H9 (cell line): Measurements from ENCODE around the gene MRPS30. TPM values are rescaled to one million over a fixed set of nuclear protein-coding genes. Genes with fewer than 3 reads are reported as not detected.

Experiments
- DNase-seq: peaks from one replicate; pipeline ENCODE4 v3.0.0-alpha.2; 2017
- H2AFZ ChIP-seq: one replicate; pipeline ENCODE4 v1.6.1; 2013; ENCODE audit warnings: mild to moderate bottlenecking, low read length, control low read depth, moderate library complexity
- H2AK5ac ChIP-seq: 2 replicates; pipeline ENCODE4 v1.6.1; 2013; ENCODE audit warnings: low read length, control low read depth, mixed read lengths; ENCODE audit not compliant: insufficient read length
- H2BK120ac ChIP-seq: one replicate; pipeline ENCODE4 v1.6.1; 2013; ENCODE audit warnings: low read depth, mild to moderate bottlenecking, low read length, control low read depth, inconsistent platforms; ENCODE audit not compliant: poor library complexity, severe bottlenecking
- H2BK12ac ChIP-seq: 2 replicates; pipeline ENCODE4 v1.6.1; 2013; ENCODE audit warnings: low read length, control low read depth, mixed read lengths, low read depth; ENCODE audit not compliant: insufficient read length
- H2BK15ac ChIP-seq: 2 replicates; pipeline ENCODE4 v1.6.1; 2013; ENCODE audit warnings: low read depth, low read length, control low read depth
- H2BK20ac ChIP-seq: one replicate; pipeline ENCODE4 v1.6.1; 2013; ENCODE audit warnings: low read depth, mild to moderate bottlenecking, low read length, control low read depth, inconsistent platforms; ENCODE audit not compliant: poor library complexity, severe bottlenecking
- H2BK5ac ChIP-seq: 2 replicates; pipeline ENCODE4 v1.6.1; 2013; ENCODE audit warnings: low read length, control low read depth, mixed read lengths; ENCODE audit not compliant: insufficient read length
- H3K14ac ChIP-seq: 2 replicates; pipeline ENCODE4 v1.6.1; 2013; ENCODE audit warnings: low read length, control low read depth; ENCODE audit not compliant: insufficient read depth
- H3K18ac ChIP-seq: 2 replicates; pipeline ENCODE4 v1.6.1; 2013; ENCODE audit warnings: low read depth, mild to moderate bottlenecking, mixed read lengths, low read length, control low read depth; ENCODE audit not compliant: insufficient read length
- H3K23ac ChIP-seq: 2 replicates; pipeline ENCODE4 v1.6.1; 2013; ENCODE audit warnings: low read length, control low read depth, mixed read lengths, low read depth; ENCODE audit not compliant: insufficient read length
- H3K23me2 ChIP-seq: 2 replicates; pipeline ENCODE4 v1.6.1; 2013; ENCODE audit warnings: low read depth, mild to moderate bottlenecking, mixed read lengths, low read length, control low read depth; ENCODE audit not compliant: insufficient read length, poor library complexity, severe bottlenecking
- H3K27ac ChIP-seq: 2 replicates; pipeline ENCODE4 v1.5.1; 2013; ENCODE audit warnings: low read length, control low read depth, mixed read lengths, low read depth; ENCODE audit not compliant: insufficient read length
- H3K27me3 ChIP-seq: 2 replicates; pipeline ENCODE4 v1.6.1; 2013; ENCODE audit warnings: low read length, control low read depth, inconsistent platforms; ENCODE audit not compliant: insufficient read depth
- H3K4ac ChIP-seq: 2 replicates; pipeline ENCODE4 v1.6.1; 2013; ENCODE audit warnings: low read depth, mild to moderate bottlenecking, control low read depth, inconsistent platforms, low read length, moderate library complexity
- H3K4me1 ChIP-seq: 2 replicates; pipeline ENCODE4 v1.6.1; 2013; ENCODE audit warnings: low read length, control low read depth, inconsistent platforms; ENCODE audit not compliant: insufficient read depth
- H3K4me2 ChIP-seq: 2 replicates; pipeline ENCODE4 v1.6.1; 2013; ENCODE audit warnings: low read length, control low read depth, mixed read lengths; ENCODE audit not compliant: insufficient read length, insufficient read depth
- H3K56ac ChIP-seq: 2 replicates; pipeline ENCODE4 v1.6.1; 2013; ENCODE audit warnings: low read depth, mild to moderate bottlenecking, mixed read lengths, low read length, control low read depth; ENCODE audit not compliant: insufficient read length
- H3K79me1 ChIP-seq: 2 replicates; pipeline ENCODE4 v1.6.1; 2013; ENCODE audit warnings: low read depth, mild to moderate bottlenecking, moderate library complexity, low read length, control low read depth, inconsistent platforms; ENCODE audit not compliant: insufficient read depth, poor library complexity, severe bottlenecking
- H3K79me2 ChIP-seq: 2 replicates; pipeline ENCODE4 v1.6.1; 2013; ENCODE audit warnings: low read length, control low read depth, inconsistent platforms; ENCODE audit not compliant: insufficient read depth
- H3K9ac ChIP-seq: 2 replicates; pipeline ENCODE4 v1.6.1; 2013; ENCODE audit warnings: low read length, control low read depth, mixed read lengths; ENCODE audit not compliant: insufficient read length; ENCODE audit errors: extremely low read depth
- H3K9me3 ChIP-seq: one replicate; pipeline ENCODE4 v1.6.1; 2013; ENCODE audit warnings: low read depth, low read length, inconsistent platforms; ENCODE audit not compliant: control insufficient read depth
- H3T11ph ChIP-seq: one replicate; pipeline ENCODE4 v1.6.1; 2013; ENCODE audit warnings: mild to moderate bottlenecking, low read length, control low read depth, inconsistent platforms
- H4K20me1 ChIP-seq: one replicate; pipeline ENCODE4 v1.6.1; 2013; ENCODE audit not compliant: control insufficient read depth, insufficient read length, insufficient read depth
- H4K5ac ChIP-seq: 2 replicates; pipeline ENCODE4 v1.6.1; 2013; ENCODE audit warnings: low read depth, mild to moderate bottlenecking, mixed read lengths, low read length, control low read depth; ENCODE audit not compliant: insufficient read length
- H4K8ac ChIP-seq: replicated peaks from 2 replicates; pipeline ENCODE4 v1.6.1; 2013; ENCODE audit warnings: low read length, control low read depth, mixed read lengths, low read depth; ENCODE audit not compliant: insufficient read length
- H4K91ac ChIP-seq: 2 replicates; pipeline ENCODE4 v1.6.1; 2013; ENCODE audit warnings: low read depth, mild to moderate bottlenecking, moderate library complexity, mixed read lengths, low read length, control low read depth; ENCODE audit not compliant: insufficient read length
- H3K27ac Mint-ChIP-seq, 3 experiments: 2 replicates in 2 of 3; 3 replicates in 1 of 3; pipeline ENCODE4 v1.8.0; 2020 to 2021; ENCODE audit warnings: mixed read lengths in 3 of 3, mild to moderate bottlenecking in 1 of 3, moderate library complexity in 1 of 3
- H3K27me3 Mint-ChIP-seq: 2 replicates; pipeline ENCODE4 v1.8.0; 2021; ENCODE audit warnings: low read depth, mild to moderate bottlenecking, moderate library complexity, mixed read lengths
- H3K36me3 Mint-ChIP-seq, 3 experiments: 2 replicates in 2 of 3; 3 replicates in 1 of 3; pipeline ENCODE4 v1.8.0; 2020 to 2021; ENCODE audit warnings: low read depth in 3 of 3, mixed read lengths in 3 of 3; ENCODE audit not compliant: insufficient read depth in 1 of 3
- H3K4me1 Mint-ChIP-seq, 2 experiments: 2 replicates each; pipeline ENCODE4 v1.8.0; 2020; ENCODE audit warnings: mixed read lengths in 2 of 2
- H3K4me3 Mint-ChIP-seq, 2 experiments: 2 replicates in 1 of 2; 3 replicates in 1 of 2; pipeline ENCODE4 v1.8.0; 2020 to 2021; ENCODE audit warnings: mild to moderate bottlenecking in 2 of 2, mixed read lengths in 2 of 2, moderate library complexity in 1 of 2
- H3K9me3 Mint-ChIP-seq, 2 experiments: 2 replicates in 1 of 2; 3 replicates in 1 of 2; pipeline ENCODE4 v1.8.0; 2020; ENCODE audit warnings: mild to moderate bottlenecking in 2 of 2, mixed read lengths in 2 of 2, moderate library complexity in 1 of 2
- WGBS: extraction: QIAGEN DNeasy Blood & Tissue Kit; methylation state at CpG from one replicate; pipeline ENCODE4 v1.1.7; 2013; ENCODE audit warnings: missing lambda C conversion rate, low lambda C conversion rate, mixed read lengths; ENCODE audit not compliant: insufficient read length; ENCODE audit errors: extremely low coverage; 5-methylcytosine and 5-hydroxymethylcytosine counted together
- total RNA-seq: library from RNA; stranded (reverse); gene quantifications from 2 replicates; pipeline ENCODE4 v1.2.1, GENCODE V29; 2021
- TF ChIP-seq, protein P1 (sequence below): fragments of 200-600 bp; sonication (generic); conservative IDR thresholded peaks from 3 replicates; pipeline ENCODE4 v1.8.0; 2021; ENCODE audit warnings: antibody characterized with exemption, mild to moderate bottlenecking

MRPS30 gene
- total RNA-seq, 1 experiment from 2014 or later = 76.3 TPM

DNA sequence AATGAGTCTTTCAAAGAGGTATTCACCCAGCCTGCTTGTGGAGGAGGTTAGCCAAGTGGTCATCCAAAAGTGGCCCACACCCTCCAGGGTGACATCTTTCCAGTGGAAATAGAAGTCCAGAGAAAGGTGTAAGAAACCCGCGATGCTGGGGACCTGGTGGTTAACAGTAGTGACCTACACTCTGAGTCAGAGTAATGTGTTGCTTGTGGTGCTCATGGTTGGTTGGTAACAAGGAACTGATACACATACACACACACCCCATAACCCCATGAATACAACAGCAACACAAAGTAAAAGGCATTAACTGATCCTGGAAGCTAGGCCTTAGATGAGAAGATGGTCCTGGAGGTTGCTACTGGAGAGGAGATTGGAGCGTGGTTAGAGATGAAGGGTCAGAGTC lies 26.9 kb downstream of the MRPS30 start:
- Histone ChIP-seq H3K23me2 (no peaks in the 10 kb centered on the region), H3T11ph (no peak overlapping the region), H2BK5ac (no peak overlapping the region), H3K56ac (no peak overlapping the region), H3K14ac (no peak overlapping the region), H3K4me1 (no peaks in the 10 kb centered on the region), H4K20me1 (no peaks in the 10 kb centered on the region), H3K27me3 (no peaks in the 10 kb centered on the region), H2BK12ac (no peak overlapping the region), H4K8ac (no peak overlapping the region), H3K79me1 (no peaks in the 10 kb centered on the region), H3K9ac (no peak overlapping the region), H3K27ac (no peak overlapping the region), H3K9me3 (peaks cover 10% of the 10 kb centered on the region), H2BK15ac (no peak overlapping the region), H2AK5ac (no peak overlapping the region), H4K91ac (no peak overlapping the region), H3K4me2 (no peak overlapping the region), H3K23ac (no peak overlapping the region), H3K79me2 (no peaks in the 10 kb centered on the region), H3K4ac (no peak overlapping the region), H2BK120ac (no peak overlapping the region), H3K18ac (no peak overlapping the region), H4K5ac (no peak overlapping the region), H2AFZ (no peak overlapping the region), H2BK20ac (no peak overlapping the region)
- no peak overlapping the region for H3K4me3 Mint-ChIP-seq
- peaks cover 23 to 30% (median 28%) of the 10 kb centered on the region in 3 experiments for H3K36me3 Mint-ChIP-seq
- peaks cover 3% of the 10 kb centered on the region in 2 experiments; a peak in 2 of 4 replicates for H3K4me1 Mint-ChIP-seq
- WGBS = no CpG with 5 or more reads among the region's 3 CpGs
- H3K27ac Mint-ChIP-seq = no peak overlapping the region
- H3K27me3 Mint-ChIP-seq = no peaks in the 10 kb centered on the region
- DNase-seq = no peak
- TF ChIP-seq, protein P1, sequence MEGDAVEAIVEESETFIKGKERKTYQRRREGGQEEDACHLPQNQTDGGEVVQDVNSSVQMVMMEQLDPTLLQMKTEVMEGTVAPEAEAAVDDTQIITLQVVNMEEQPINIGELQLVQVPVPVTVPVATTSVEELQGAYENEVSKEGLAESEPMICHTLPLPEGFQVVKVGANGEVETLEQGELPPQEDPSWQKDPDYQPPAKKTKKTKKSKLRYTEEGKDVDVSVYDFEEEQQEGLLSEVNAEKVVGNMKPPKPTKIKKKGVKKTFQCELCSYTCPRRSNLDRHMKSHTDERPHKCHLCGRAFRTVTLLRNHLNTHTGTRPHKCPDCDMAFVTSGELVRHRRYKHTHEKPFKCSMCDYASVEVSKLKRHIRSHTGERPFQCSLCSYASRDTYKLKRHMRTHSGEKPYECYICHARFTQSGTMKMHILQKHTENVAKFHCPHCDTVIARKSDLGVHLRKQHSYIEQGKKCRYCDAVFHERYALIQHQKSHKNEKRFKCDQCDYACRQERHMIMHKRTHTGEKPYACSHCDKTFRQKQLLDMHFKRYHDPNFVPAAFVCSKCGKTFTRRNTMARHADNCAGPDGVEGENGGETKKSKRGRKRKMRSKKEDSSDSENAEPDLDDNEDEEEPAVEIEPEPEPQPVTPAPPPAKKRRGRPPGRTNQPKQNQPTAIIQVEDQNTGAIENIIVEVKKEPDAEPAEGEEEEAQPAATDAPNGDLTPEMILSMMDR = no peak
- peaks cover 24 to 33% of the 10 kb centered on the region in 2 experiments for H3K9me3 Mint-ChIP-seq
